Trophoblast cell (in vitro differentiated cells and primary cell): Measurements from ENCODE around the gene GAB3.

Source experiments
- DNase-seq, 2 donors: peaks; one replicate each; pipeline ENCODE4 v3.0.0-alpha.2; 2016
- H2AFZ ChIP-seq: 2 replicates; pipeline ENCODE4 v1.6.1; 2013; ENCODE audit warnings: low read length, moderate library complexity, mild to moderate bottlenecking; ENCODE audit not compliant: insufficient read depth, poor library complexity
- H2AK5ac ChIP-seq: 2 replicates; pipeline ENCODE4 v1.6.1; 2013; ENCODE audit warnings: mild to moderate bottlenecking, low read length
- H2BK120ac ChIP-seq: 2 replicates; pipeline ENCODE4 v1.6.1; 2013; ENCODE audit warnings: low read length, mild to moderate bottlenecking, moderate library complexity; ENCODE audit not compliant: insufficient read depth, poor library complexity
- H2BK12ac ChIP-seq: 2 replicates; pipeline ENCODE4 v1.6.1; 2013; ENCODE audit warnings: mild to moderate bottlenecking, low read length, moderate library complexity
- H2BK5ac ChIP-seq: 2 replicates; pipeline ENCODE4 v1.6.1; 2013; ENCODE audit warnings: low read length, low read depth, moderate library complexity, mild to moderate bottlenecking; ENCODE audit not compliant: poor library complexity
- H3K14ac ChIP-seq: 2 replicates; pipeline ENCODE4 v1.6.1; 2013; ENCODE audit warnings: mild to moderate bottlenecking, low read length
- H3K18ac ChIP-seq: 2 replicates; pipeline ENCODE4 v1.6.1; 2013; ENCODE audit warnings: mild to moderate bottlenecking, low read length
- H3K23ac ChIP-seq: 2 replicates; pipeline ENCODE4 v1.6.1; 2013; ENCODE audit warnings: low read length
- H3K27ac ChIP-seq: 2 replicates; pipeline ENCODE4 v1.5.1; 2013; ENCODE audit warnings: low read depth, mild to moderate bottlenecking, inconsistent platforms, low read length, moderate library complexity
- H3K27me3 ChIP-seq: 2 replicates; pipeline ENCODE4 v1.6.1; 2013; ENCODE audit warnings: inconsistent platforms, mild to moderate bottlenecking, low read length, moderate library complexity; ENCODE audit not compliant: insufficient read depth
- H3K36me3 ChIP-seq, 2 experiments: 1 replicate in 1 of 2; 2 replicates in 1 of 2; pipeline ENCODE4 v1.6.1; 2013; ENCODE audit warnings: low read length in 2 of 2, mild to moderate bottlenecking in 2 of 2, moderate library complexity in 1 of 2; ENCODE audit not compliant: insufficient read depth in 2 of 2, control insufficient read depth in 1 of 2
- H3K4ac ChIP-seq: 2 replicates; pipeline ENCODE4 v1.6.1; 2013; ENCODE audit warnings: low read depth, mild to moderate bottlenecking, low read length, moderate library complexity
- H3K4me1 ChIP-seq, 2 experiments: 1 replicate in 1 of 2; 2 replicates in 1 of 2; pipeline ENCODE4 v1.6.1; 2013; ENCODE audit warnings: low read length in 2 of 2, mild to moderate bottlenecking in 2 of 2, moderate library complexity in 1 of 2; ENCODE audit not compliant: insufficient read depth in 2 of 2, control insufficient read depth in 1 of 2
- H3K4me2 ChIP-seq: 2 replicates; pipeline ENCODE4 v1.6.1; 2013; ENCODE audit warnings: inconsistent platforms, mild to moderate bottlenecking, low read length, moderate library complexity
- H3K4me3 ChIP-seq: 2 replicates; pipeline ENCODE4 v1.5.1; 2013; ENCODE audit warnings: mild to moderate bottlenecking, low read depth, low read length, inconsistent platforms
- H3K79me1 ChIP-seq: one replicate; pipeline ENCODE4 v1.6.1; 2013; ENCODE audit warnings: low read length
- H3K79me2 ChIP-seq: 2 replicates; pipeline ENCODE4 v1.6.1; 2013; ENCODE audit warnings: low read length, mild to moderate bottlenecking; ENCODE audit not compliant: control insufficient read depth, insufficient read depth, poor library complexity
- H3K9ac ChIP-seq: 2 replicates; pipeline ENCODE4 v1.6.1; 2013; ENCODE audit warnings: mild to moderate bottlenecking, low read length
- H3K9me3 ChIP-seq: 2 replicates; pipeline ENCODE4 v1.6.1; 2013; ENCODE audit warnings: low read depth, mild to moderate bottlenecking, control low read depth, inconsistent platforms, low read length; ENCODE audit not compliant: insufficient read depth
- H4K12ac ChIP-seq: 2 replicates; pipeline ENCODE4 v1.6.1; 2013; ENCODE audit warnings: low read depth, mild to moderate bottlenecking, low read length, moderate library complexity
- H4K8ac ChIP-seq: 2 replicates; pipeline ENCODE4 v1.6.1; 2013; ENCODE audit warnings: low read depth, mild to moderate bottlenecking, low read length, moderate library complexity
- H4K91ac ChIP-seq: one replicate; pipeline ENCODE4 v1.6.1; 2013; ENCODE audit warnings: low read depth, mild to moderate bottlenecking, low read length, moderate library complexity
- WGBS: extraction: QIAGEN DNeasy Blood & Tissue Kit; methylation state at CpG from one replicate; pipeline ENCODE4 v1.1.7; 2013; ENCODE audit warnings: missing lambda C conversion rate; ENCODE audit not compliant: insufficient read length, insufficient coverage; ENCODE audit errors: extremely low coverage; 5-methylcytosine and 5-hydroxymethylcytosine counted together

GAB3 gene

DNA sequence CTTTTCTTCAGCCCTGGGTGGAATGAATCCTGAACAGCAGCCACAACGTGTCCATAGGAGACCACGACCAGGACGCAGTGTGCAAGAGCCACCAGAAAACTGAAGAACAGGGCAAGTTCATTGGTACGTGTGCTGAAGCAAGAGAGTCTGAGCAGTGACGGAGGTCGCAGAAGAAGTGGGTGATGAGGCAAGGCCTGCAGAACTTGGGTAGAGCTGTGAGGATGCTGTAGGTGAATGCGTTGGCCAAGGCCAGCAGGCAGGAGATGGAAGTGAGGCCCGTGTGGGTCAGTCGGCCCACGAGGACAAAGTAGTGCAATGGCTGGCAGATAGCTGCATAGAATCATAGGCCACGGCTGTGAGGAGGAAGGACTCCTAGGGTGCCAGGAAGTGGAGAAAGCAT, 91.9 kb downstream of the GAB3 start:
- Histone ChIP-seq H3K4ac (no peak overlapping the region), H3K14ac (no peak overlapping the region), H3K36me3 (no peaks in the 10 kb centered on the region), H3K27me3 (no peaks in the 10 kb centered on the region), H2AK5ac (no peak overlapping the region), H2BK12ac (no peak overlapping the region), H2BK120ac (no peak overlapping the region), H3K23ac (no peak overlapping the region), H3K79me1 (no peaks in the 10 kb centered on the region), H3K4me3 (no peak overlapping the region), H4K12ac (no peak overlapping the region), H2BK5ac (no peak overlapping the region), H3K27ac (no peak overlapping the region), H4K91ac (no peak overlapping the region), H3K9ac (no peak overlapping the region), H3K79me2 (no peaks in the 10 kb centered on the region), H4K8ac (no peak overlapping the region), H2AFZ (no peak overlapping the region), H3K4me2 (no peak overlapping the region), H3K9me3 (peaks cover 3% of the 10 kb centered on the region), H3K18ac (no peak overlapping the region), H3K4me1 (no peaks in the 10 kb centered on the region)
- DNase-seq, result no peak
- whole genome bisulfite sequencing, result no CpG with 5 or more reads among the region's 11 CpGs

DNA sequence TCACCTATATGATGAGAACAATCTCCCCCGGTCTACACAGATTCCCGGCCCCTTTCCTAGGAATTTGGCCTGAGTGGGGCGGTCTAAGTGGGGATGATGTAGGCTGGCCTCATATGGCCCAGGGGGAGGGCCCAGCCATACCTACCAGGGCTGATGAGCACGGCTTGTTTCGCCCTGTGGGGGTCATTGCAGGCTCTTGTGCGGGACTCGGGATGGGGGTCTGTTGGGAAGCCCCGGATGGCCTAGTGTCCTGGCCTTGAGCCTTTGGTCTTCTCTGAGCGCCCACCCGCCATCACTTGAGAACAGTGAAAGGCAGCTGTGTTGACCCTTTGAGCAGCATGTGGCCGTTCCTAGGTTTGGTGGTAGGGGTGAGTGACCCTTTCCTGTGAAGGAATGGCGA, 92.7 kb downstream of the GAB3 start:
- H2AK5ac ChIP-seq, result no peak overlapping the region
- no peak overlapping the region for H3K4me3 ChIP-seq
- DNase-seq, result no peak
- no peaks in the 10 kb centered on the region for H3K4me1 ChIP-seq
- H3K9ac ChIP-seq, result no peak overlapping the region
- no peak overlapping the region for H3K4ac ChIP-seq
- no peak overlapping the region for H2BK5ac ChIP-seq
- H3K79me2 ChIP-seq, result no peaks in the 10 kb centered on the region
- WGBS, result no CpG with 5 or more reads among the region's 12 CpGs
- peaks cover 3% of the 10 kb centered on the region for H3K9me3 ChIP-seq
- H4K91ac ChIP-seq, result no peak overlapping the region
- no peak overlapping the region for H3K27ac ChIP-seq
- H4K12ac ChIP-seq, result no peak overlapping the region
- H3K14ac ChIP-seq, result no peak overlapping the region
- H3K27me3 ChIP-seq, result no peaks in the 10 kb centered on the region
- H3K18ac ChIP-seq, result no peak overlapping the region
- H3K23ac ChIP-seq, result no peak overlapping the region
- no peak overlapping the region for H4K8ac ChIP-seq
- no peak overlapping the region for H2BK120ac ChIP-seq
- H3K36me3 ChIP-seq, result no peaks in the 10 kb centered on the region
- no peaks in the 10 kb centered on the region for H3K79me1 ChIP-seq
- no peak overlapping the region for H2AFZ ChIP-seq
- no peak overlapping the region for H2BK12ac ChIP-seq
- H3K4me2 ChIP-seq, result no peak overlapping the region

DNA sequence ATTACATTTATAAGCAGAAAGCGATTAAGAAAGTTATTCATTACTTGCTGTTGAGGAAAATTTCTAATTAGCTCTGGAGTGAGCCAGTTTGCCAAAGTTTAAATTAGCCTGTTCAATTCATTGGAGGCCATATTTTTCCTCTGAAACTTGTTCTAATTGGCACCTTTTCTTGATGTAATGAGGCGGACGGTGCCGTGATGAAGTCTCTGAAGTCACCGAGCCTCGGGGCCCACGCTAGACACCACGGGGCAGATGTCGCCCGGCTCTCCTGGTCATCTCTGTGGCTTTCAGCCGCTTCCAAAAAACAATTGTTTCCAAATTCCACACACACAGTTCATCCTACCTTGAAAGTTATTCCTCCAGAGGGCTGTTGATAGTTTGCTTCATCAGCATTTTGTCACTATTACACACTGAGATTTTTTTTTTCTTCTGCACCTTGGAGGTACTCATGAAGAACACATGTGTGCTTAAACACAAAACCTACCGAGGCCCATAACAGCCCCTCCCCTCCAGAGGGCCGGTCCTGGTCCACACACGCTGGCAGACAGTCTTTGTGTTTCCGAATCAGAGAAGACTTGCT, 93.6 kb downstream of the GAB3 start:
- Histone ChIP-seq H3K4me3 (no peak overlapping the region), H3K27me3 (no peaks in the 10 kb centered on the region), H2BK5ac (no peak overlapping the region), H3K36me3 (no peaks in the 10 kb centered on the region), H3K9ac (no peak overlapping the region), H2BK120ac (no peak overlapping the region), H2AK5ac (no peak overlapping the region), H3K79me1 (no peaks in the 10 kb centered on the region), H3K9me3 (peaks cover 3% of the 10 kb centered on the region), H3K14ac (no peak overlapping the region), H3K4me1 (no peaks in the 10 kb centered on the region), H3K23ac (no peak overlapping the region), H3K27ac (no peak overlapping the region), H4K8ac (no peak overlapping the region), H2BK12ac (no peak overlapping the region), H3K18ac (no peak overlapping the region), H3K4ac (no peak overlapping the region), H3K4me2 (no peak overlapping the region), H3K79me2 (no peaks in the 10 kb centered on the region), H4K12ac (no peak overlapping the region), H2AFZ (no peak overlapping the region), H4K91ac (no peak overlapping the region)
- no CpG with 5 or more reads among the region's 15 CpGs for WGBS
- no peak for DNase-seq

DNA sequence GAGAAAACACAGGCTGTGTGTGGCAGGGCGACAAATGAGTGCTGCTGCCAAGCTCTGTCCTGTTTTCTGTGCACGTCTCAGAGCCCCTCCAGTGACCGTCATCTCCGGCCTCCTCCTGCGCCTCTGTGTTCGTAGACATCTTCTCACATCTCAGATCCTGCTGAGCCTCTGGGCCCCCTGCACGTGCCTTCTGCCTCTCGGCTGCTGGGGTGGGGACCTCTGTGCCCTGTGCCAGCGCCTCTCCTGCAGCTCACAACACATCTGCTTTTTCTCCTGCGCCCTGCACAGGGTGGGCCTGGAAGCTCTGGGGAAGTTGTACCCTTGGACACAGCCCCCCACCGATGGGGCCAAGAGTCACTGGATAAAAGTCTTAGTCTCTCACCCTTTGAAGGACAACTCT, 95.1 kb downstream of the GAB3 start:
- Histone ChIP-seq H2AK5ac (no peak overlapping the region), H3K79me1 (no peaks in the 10 kb centered on the region), H3K23ac (no peak overlapping the region), H3K36me3 (no peaks in the 10 kb centered on the region), H3K4ac (no peak overlapping the region), H4K8ac (no peak overlapping the region), H2BK12ac (no peak overlapping the region), H3K14ac (no peak overlapping the region), H3K18ac (no peak overlapping the region), H2AFZ (no peak overlapping the region), H3K4me1 (no peaks in the 10 kb centered on the region), H3K79me2 (no peaks in the 10 kb centered on the region), H3K4me2 (no peak overlapping the region), H4K12ac (no peak overlapping the region), H2BK120ac (no peak overlapping the region), H3K27me3 (no peaks in the 10 kb centered on the region), H3K27ac (no peak overlapping the region), H3K4me3 (no peak overlapping the region), H3K9ac (no peak overlapping the region), H4K91ac (no peak overlapping the region), H3K9me3 (peaks cover 3% of the 10 kb centered on the region), H2BK5ac (no peak overlapping the region)
- DNase-seq, result no peak
- WGBS, result no CpG with 5 or more reads among the region's 11 CpGs
